Activated CD4-positive, alpha-beta T cell treated with anti-CD3 and anti-CD28 coated beads for 36 hours (primary cell): Measurements from ENCODE around the gene SPESP1. TPM values are rescaled to one million over a fixed set of nuclear protein-coding genes. Genes with fewer than 3 reads are reported as not detected.

Experiments
- ATAC-seq: fragments of 200-7000 bp; cut with Tn5 transposase; one replicate; pipeline ENCODE4 v1.10.0; 2021; ENCODE audit warnings: mild to moderate bottlenecking, moderate library complexity
- CTCF ChIA-PET: fragments of 350-600 bp; sonication (Branson Sonifier 250); formaldehyde crosslinking; loops from one replicate; lab custom pipeline; 2021; ENCODE audit warnings: antibody characterized with exemption; lab: Charles Lee
- POLR2A ChIA-PET: fragments of 350-600 bp; sonication (Branson Sonifier 250); formaldehyde crosslinking; loops from one replicate; lab custom pipeline; 2021; ENCODE audit warnings: antibody characterized with exemption, inconsistent platforms; lab: Charles Lee
- DNase-seq: peaks from one replicate; pipeline ENCODE4 v3.0.0-alpha.2; 2020
- H3K27ac Mint-ChIP-seq: one replicate; pipeline ENCODE4 v1.8.0; 2021; ENCODE audit warnings: mixed read lengths
- H3K27me3 Mint-ChIP-seq: one replicate; pipeline ENCODE4 v1.8.0; 2021; ENCODE audit warnings: mixed read lengths
- H3K36me3 Mint-ChIP-seq: one replicate; pipeline ENCODE4 v1.8.0; 2021; ENCODE audit warnings: low read depth, mixed read lengths
- H3K4me1 Mint-ChIP-seq: one replicate; pipeline ENCODE4 v1.8.0; 2021; ENCODE audit warnings: mixed read lengths
- H3K4me3 Mint-ChIP-seq: one replicate; pipeline ENCODE4 v1.8.0; 2021; ENCODE audit warnings: mild to moderate bottlenecking, moderate library complexity, mixed read lengths
- H3K9me3 Mint-ChIP-seq: one replicate; pipeline ENCODE4 v1.8.0; 2021; ENCODE audit warnings: low read depth, mixed read lengths
- intact Hi-C, 2 experiments: fragments of 100-400 bp; cut with DNase I in 1 of 2; cut with micrococcal nuclease in 1 of 2; formaldehyde crosslinking; loops; one replicate each; pipeline versions ENCODE4 v1.14.2 to v1.15.1; 2022 to 2024; cut with DNase I, micrococcal nuclease
- total RNA-seq, 2 experiments: library from RNA; stranded (reverse); gene quantifications; one replicate each; pipeline ENCODE4 v1.2.3, GENCODE V29; 2021

The SPESP1 gene
- total RNA-seq, 2 experiments from 2014 or later: 1.0 to 1.3 TPM

- Mint-ChIP-seq H3K27ac (no peak overlapping the region), H3K36me3 (no peaks in the 10 kb centered on the region), H3K4me1 (no peaks in the 10 kb centered on the region), H3K27me3 (peaks cover 10% of the 10 kb centered on the region), H3K9me3 (no peaks in the 10 kb centered on the region), H3K4me3 (no peak overlapping the region)
- ChIA-PET POLR2A (no interaction called here), CTCF (no interaction called here)
- no peak for DNase-seq
- no peak for ATAC-seq
- intact Hi-C loops: no loop called here
These were observed 53.7 kb downstream of the SPESP1 start for GRCh38 chr15:68983961-68984481.

DNA sequence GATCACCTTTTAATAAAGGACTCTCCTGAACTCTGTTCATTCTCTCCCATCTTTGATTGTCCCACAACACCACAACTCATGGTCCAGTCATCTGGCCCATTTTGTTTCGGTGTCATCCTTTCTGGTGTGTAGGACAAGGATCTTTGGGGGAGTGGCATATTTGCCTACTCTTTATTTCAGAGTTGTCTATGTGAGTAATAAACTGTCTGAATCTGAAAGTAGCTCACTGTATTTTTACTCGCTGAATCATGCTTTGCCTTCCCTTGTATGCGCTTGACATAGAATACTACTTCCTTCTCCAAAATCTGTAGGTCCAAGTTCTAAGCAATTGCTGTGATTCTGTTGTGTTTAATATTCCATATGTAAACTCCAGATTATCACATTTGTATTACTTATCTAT lies 54.3 kb downstream of the SPESP1 start:
- no peak for DNase-seq
- intact Hi-C loops: no loop called here
- Mint-ChIP-seq H3K27me3 (peaks cover 10% of the 10 kb centered on the region), H3K9me3 (no peaks in the 10 kb centered on the region), H3K27ac (no peak overlapping the region), H3K36me3 (no peaks in the 10 kb centered on the region), H3K4me3 (no peak overlapping the region), H3K4me1 (no peaks in the 10 kb centered on the region)
- POLR2A ChIA-PET: no interaction called here
- ATAC-seq: no peak
- CTCF ChIA-PET: no interaction called here

GRCh38 chr15:68985361-68985891 lies 55.1 kb downstream of the SPESP1 start:
- DNase-seq (no peak), ATAC-seq (no peak)
- POLR2A ChIA-PET: no interaction called here
- Mint-ChIP-seq H3K4me3 (no peak overlapping the region), H3K9me3 (no peaks in the 10 kb centered on the region), H3K27ac (no peak overlapping the region), H3K4me1 (no peaks in the 10 kb centered on the region), H3K36me3 (no peaks in the 10 kb centered on the region), H3K27me3 (peaks cover 10% of the 10 kb centered on the region)
- intact Hi-C loops: no loop called here
- CTCF ChIA-PET: interaction anchor here (0.6 kb wide), 1 partner anchor 587 kb away, joined by 3 read pairs; no protein-coding TSS in a partner anchor

GRCh38 chr15:68986322-68986721 lies 56.0 kb downstream of the SPESP1 start:
- Mint-ChIP-seq H3K9me3 (no peaks in the 10 kb centered on the region), H3K36me3 (no peaks in the 10 kb centered on the region), H3K27me3 (peaks cover 6% of the 10 kb centered on the region), H3K4me3 (no peak overlapping the region), H3K27ac (no peak overlapping the region), H3K4me1 (no peaks in the 10 kb centered on the region)
- POLR2A ChIA-PET: no interaction called here
- DNase-seq (no peak), ATAC-seq (no peak)
- CTCF ChIA-PET: no interaction called here
- intact Hi-C loops: no loop called here

- Mint-ChIP-seq H3K27ac (no peak overlapping the region), H3K27me3 (peaks cover 6% of the 10 kb centered on the region), H3K36me3 (no peaks in the 10 kb centered on the region), H3K4me1 (no peaks in the 10 kb centered on the region), H3K4me3 (no peak overlapping the region), H3K9me3 (no peaks in the 10 kb centered on the region)
- ChIA-PET CTCF (interaction anchor here (0.6 kb wide), 1 partner anchor 433 kb away, joined by 4 read pairs; no protein-coding TSS in a partner anchor), POLR2A (no interaction called here)
- DNase-seq: no peak
- ATAC-seq: no peak
- intact Hi-C loops: no loop called here
These were observed 56.8 kb downstream of the SPESP1 start for GRCh38 chr15:68987120-68987519.

DNA sequence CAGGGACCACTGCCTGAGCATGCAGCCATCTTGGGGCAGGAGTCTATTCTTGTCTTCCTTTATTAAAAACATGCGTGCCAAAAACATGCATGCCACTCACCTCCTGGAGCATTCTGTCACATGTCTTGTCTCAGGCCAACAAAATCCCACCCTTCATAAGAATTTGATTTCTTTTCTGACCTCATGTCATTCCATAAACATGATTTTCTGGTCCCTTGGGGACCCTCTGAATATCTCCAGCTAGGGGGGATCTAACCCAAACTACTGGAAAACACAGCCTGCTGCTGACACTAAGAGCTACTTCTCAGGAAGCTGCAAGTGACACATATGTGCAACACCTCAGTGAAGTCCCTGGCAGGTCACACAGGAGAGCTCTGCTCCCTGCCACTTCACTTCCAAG lies 57.4 kb downstream of the SPESP1 start:
- H3K27ac Mint-ChIP-seq: no peak overlapping the region
- ATAC-seq: no peak
- H3K9me3 Mint-ChIP-seq: no peaks in the 10 kb centered on the region
- ChIA-PET POLR2A (no interaction called here), CTCF (interaction anchor here (0.6 kb wide), 1 partner anchor 433 kb away, joined by 4 read pairs; no protein-coding TSS in a partner anchor)
- H3K27me3 Mint-ChIP-seq: peaks cover 6% of the 10 kb centered on the region
- intact Hi-C loops: no loop called here
- H3K4me1 Mint-ChIP-seq: no peaks in the 10 kb centered on the region
- no peaks in the 10 kb centered on the region for H3K36me3 Mint-ChIP-seq
- DNase-seq: no peak
- H3K4me3 Mint-ChIP-seq: no peak overlapping the region

DNA sequence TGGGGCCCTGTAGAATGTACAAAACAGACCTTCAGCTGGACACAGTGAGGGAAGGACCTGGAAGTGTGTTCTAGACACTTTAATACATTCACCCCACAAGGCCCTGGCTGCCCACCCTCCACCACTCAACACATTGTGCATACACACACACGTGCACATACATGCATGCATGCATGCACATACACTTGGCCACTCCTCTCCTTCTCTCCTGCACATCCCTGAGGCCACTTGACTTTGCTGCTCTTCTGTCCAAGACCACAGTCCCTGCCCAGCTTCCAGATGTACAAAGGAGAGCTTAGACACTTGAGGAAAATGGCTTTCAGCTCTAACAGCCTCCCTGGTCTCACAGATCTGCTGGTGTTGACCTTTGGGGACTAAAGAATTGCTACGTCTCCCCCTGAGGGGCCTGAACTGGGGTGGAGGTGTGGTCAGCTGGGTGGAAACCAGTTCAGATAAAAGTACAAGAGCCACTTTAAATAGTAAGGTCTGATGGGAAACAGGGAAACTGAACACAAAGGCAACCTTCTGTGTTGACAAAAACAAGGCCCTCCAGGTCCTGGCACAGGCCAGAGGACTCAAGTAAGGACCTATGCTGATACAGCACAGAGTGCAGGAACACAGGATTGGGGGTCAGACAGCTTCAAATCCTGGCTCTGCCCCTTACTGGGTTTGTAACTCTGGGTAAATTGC lies 59.4 kb downstream of the SPESP1 start:
- no peaks in the 10 kb centered on the region for H3K4me1 Mint-ChIP-seq
- no peaks in the 10 kb centered on the region for H3K36me3 Mint-ChIP-seq
- no peak overlapping the region for H3K27ac Mint-ChIP-seq
- DNase-seq: no peak
- intact Hi-C loops: no loop called here
- peaks cover 6% of the 10 kb centered on the region for H3K27me3 Mint-ChIP-seq
- H3K9me3 Mint-ChIP-seq: no peaks in the 10 kb centered on the region
- ChIA-PET POLR2A (no interaction called here), CTCF (no interaction called here)
- no peak for ATAC-seq
- no peak overlapping the region for H3K4me3 Mint-ChIP-seq

- ATAC-seq: no peak
- POLR2A ChIA-PET: no interaction called here
These were observed 60.1 kb downstream of the SPESP1 start for GRCh38 chr15:68990231-68990991.

GRCh38 chr15:68990992-68991500 lies 60.7 kb downstream of the SPESP1 start:
- no peaks in the 10 kb centered on the region for H3K36me3 Mint-ChIP-seq
- intact Hi-C loops: no loop called here
- ChIA-PET POLR2A (no interaction called here), CTCF (no interaction called here)
- no peaks in the 10 kb centered on the region for H3K4me1 Mint-ChIP-seq
- H3K27ac Mint-ChIP-seq: no peak overlapping the region
- peaks cover 4% of the 10 kb centered on the region for H3K27me3 Mint-ChIP-seq
- no peak overlapping the region for H3K4me3 Mint-ChIP-seq
- no peaks in the 10 kb centered on the region for H3K9me3 Mint-ChIP-seq
- ATAC-seq (no peak), DNase-seq (no peak)

More at GRCh38 chr15:68990231-68990991, 60.1 kb downstream of the SPESP1 start:
- intact Hi-C loops: no loop called here
- Mint-ChIP-seq H3K27ac (no peak overlapping the region), H3K9me3 (no peaks in the 10 kb centered on the region), H3K27me3 (peaks cover 4% of the 10 kb centered on the region), H3K4me3 (no peak overlapping the region), H3K36me3 (no peaks in the 10 kb centered on the region), H3K4me1 (no peaks in the 10 kb centered on the region)
- CTCF ChIA-PET: no interaction called here
- no peak for DNase-seq

GRCh38 chr15:68991723-68992122 lies 61.4 kb downstream of the SPESP1 start:
- DNase-seq: no peak
- Mint-ChIP-seq H3K27me3 (peaks cover 2% of the 10 kb centered on the region), H3K9me3 (no peaks in the 10 kb centered on the region), H3K36me3 (no peaks in the 10 kb centered on the region), H3K4me1 (no peaks in the 10 kb centered on the region), H3K4me3 (no peak overlapping the region), H3K27ac (no peak overlapping the region)
- CTCF ChIA-PET: no interaction called here
- intact Hi-C loops: no loop called here
- POLR2A ChIA-PET: no interaction called here
- ATAC-seq: no peak

DNA sequence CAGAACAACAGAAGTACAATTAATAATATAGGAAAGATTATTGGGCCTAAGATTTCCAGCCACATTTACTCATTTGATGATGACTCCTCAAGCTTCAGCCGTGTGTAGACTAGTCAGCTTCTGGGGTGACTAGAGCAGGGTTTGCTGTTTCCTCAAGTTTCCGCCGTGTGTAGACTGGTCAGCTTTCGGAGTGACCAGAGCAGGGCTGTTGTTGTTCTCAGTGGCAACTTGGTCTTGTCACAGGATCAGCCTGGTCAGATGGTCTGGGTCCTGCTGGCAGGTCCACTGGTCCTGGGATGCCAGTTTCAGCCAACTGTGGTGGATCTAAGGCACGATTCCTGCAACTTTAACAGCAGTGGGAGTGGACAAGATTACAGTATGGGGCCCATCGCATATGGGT lies 62.4 kb downstream of the SPESP1 start:
- H3K27me3 Mint-ChIP-seq: peaks cover 2% of the 10 kb centered on the region
- POLR2A ChIA-PET: no interaction called here
- H3K27ac Mint-ChIP-seq: no peak overlapping the region

More for the DNA sequence above, 62.4 kb downstream of the SPESP1 start:
- DNase-seq (no peak), ATAC-seq (no peak)
- intact Hi-C loops: no loop called here
- Mint-ChIP-seq H3K9me3 (no peaks in the 10 kb centered on the region), H3K4me1 (no peaks in the 10 kb centered on the region), H3K36me3 (no peaks in the 10 kb centered on the region), H3K4me3 (no peak overlapping the region)
- CTCF ChIA-PET: no interaction called here
